CD14-positive monocyte (primary cell): Measurements from ENCODE around the gene PPP3R2. TPM values are rescaled to one million over a fixed set of nuclear protein-coding genes. Genes with fewer than 3 reads are reported as not detected.
"Not testable (repeated sequence)": the region's sequence is repeated elsewhere in the genome, so short reads cannot be mapped to it uniquely, and the experiment has no call there.

ENCODE experiments used
- DNase-seq, 3 donors: peaks; one replicate each; pipeline ENCODE4 v3.0.0-alpha.2; 2011 to 2022
- H2AFZ ChIP-seq: 2 replicates; pipeline ENCODE4 v1.6.0; 2012; ENCODE audit warnings: mild to moderate bottlenecking, low read depth, low read length, inconsistent platforms; ENCODE audit not compliant: insufficient read depth, poor library complexity, severe bottlenecking
- H3K27ac ChIP-seq, 2 donors: 1 replicate in 1 of 2; 2 replicates in 1 of 2; pipeline ENCODE4 v1.5.1; 2012 to 2013; ENCODE audit warnings: low read length in 2 of 2, control low read depth in 1 of 2, inconsistent platforms in 1 of 2, low read depth in 1 of 2, mild to moderate bottlenecking in 1 of 2
- H3K27me3 ChIP-seq, 2 donors: one replicate each; pipeline versions ENCODE4 v1.6.0 to v1.6.1; 2011 to 2013; ENCODE audit warnings: low read length in 2 of 2; ENCODE audit not compliant: control insufficient read depth in 2 of 2, insufficient read depth in 2 of 2
- H3K36me3 ChIP-seq, 2 donors: replicated peaks in 1 of 2; 1 replicate in 1 of 2; 2 replicates in 1 of 2; pipeline versions ENCODE4 v1.5.1 to v1.6.1; 2012 to 2013; ENCODE audit warnings: low read length in 2 of 2, control low read depth in 1 of 2, inconsistent platforms in 1 of 2, mild to moderate bottlenecking in 1 of 2; ENCODE audit not compliant: insufficient read depth in 2 of 2, control insufficient read depth in 1 of 2
- H3K4me1 ChIP-seq, 2 donors: 1 replicate in 1 of 2; 2 replicates in 1 of 2; pipeline versions ENCODE4 v1.5.1 to v1.6.1; 2012 to 2013; ENCODE audit warnings: low read length in 2 of 2, control low read depth in 1 of 2, inconsistent platforms in 1 of 2, mild to moderate bottlenecking in 1 of 2, moderate library complexity in 1 of 2; ENCODE audit not compliant: insufficient read depth in 2 of 2, control insufficient read depth in 1 of 2
- H3K4me2 ChIP-seq: replicated peaks from 2 replicates; pipeline ENCODE3; 2012; ENCODE audit warnings: low read length, moderate library complexity, mild to moderate bottlenecking; ENCODE audit not compliant: poor library complexity, severe bottlenecking; ENCODE audit errors: extremely low read depth
- H3K4me3 ChIP-seq, 3 experiments: fragments of 200-600 bp in 1 of 3; sonication (generic) in 1 of 3; replicated peaks in 1 of 3; 1 replicate in 2 of 3; 2 replicates in 1 of 3; pipeline ENCODE4 v1.5.1; 2011 to 2013; ENCODE audit warnings: low read length in 3 of 3, mild to moderate bottlenecking in 3 of 3, control low read depth in 2 of 3, low read depth in 2 of 3, inconsistent platforms in 1 of 3, moderate library complexity in 1 of 3
- H3K79me2 ChIP-seq: 2 replicates; pipeline ENCODE4 v1.6.0; 2012; ENCODE audit warnings: mild to moderate bottlenecking, control low read depth, inconsistent platforms, low read length, moderate library complexity; ENCODE audit not compliant: insufficient read depth
- H3K9ac ChIP-seq: 2 replicates; pipeline ENCODE4 v1.6.0; 2017; ENCODE audit warnings: low read length, mild to moderate bottlenecking; ENCODE audit not compliant: insufficient read depth, poor library complexity, severe bottlenecking
- H3K9me3 ChIP-seq, 2 donors: replicated peaks in 1 of 2; 1 replicate in 1 of 2; 2 replicates in 1 of 2; pipeline versions ENCODE4 v1.5.1 to v1.6.1; 2012 to 2013; ENCODE audit warnings: low read length in 2 of 2, control low read depth in 1 of 2; ENCODE audit not compliant: control insufficient read depth in 1 of 2, insufficient read depth in 1 of 2
- H4K20me1 ChIP-seq: 2 replicates; pipeline ENCODE4 v1.6.0; 2012; ENCODE audit warnings: mild to moderate bottlenecking, low read length, control low read depth, moderate library complexity; ENCODE audit not compliant: insufficient read depth
- H3K27ac Mint-ChIP-seq, 7 donors: one replicate each; pipeline ENCODE4 v1.8.0; 2020; ENCODE audit warnings: mild to moderate bottlenecking in 7 of 7, mixed read lengths in 7 of 7, moderate library complexity in 6 of 7, inconsistent platforms in 2 of 7
- H3K27me3 Mint-ChIP-seq, 3 donors: one replicate each; pipeline ENCODE4 v1.8.0; 2021 to 2022; ENCODE audit warnings: low read depth in 3 of 3, mild to moderate bottlenecking in 3 of 3, mixed read lengths in 3 of 3, moderate library complexity in 3 of 3, inconsistent platforms in 1 of 3
- H3K36me3 Mint-ChIP-seq, 2 donors: one replicate each; pipeline ENCODE4 v1.8.0; 2020; ENCODE audit warnings: mixed read lengths in 2 of 2, inconsistent platforms in 1 of 2, mild to moderate bottlenecking in 1 of 2
- H3K4me1 Mint-ChIP-seq: one replicate; pipeline ENCODE4 v1.8.0; 2020; ENCODE audit warnings: mild to moderate bottlenecking, mixed read lengths
- H3K4me3 Mint-ChIP-seq, 2 donors: one replicate each; pipeline ENCODE4 v1.8.0; 2020; ENCODE audit warnings: mild to moderate bottlenecking in 2 of 2, mixed read lengths in 2 of 2, moderate library complexity in 1 of 2
- H3K9me3 Mint-ChIP-seq, 7 donors: one replicate each; pipeline ENCODE4 v1.8.0; 2020 to 2022; ENCODE audit warnings: mixed read lengths in 7 of 7, mild to moderate bottlenecking in 6 of 7, moderate library complexity in 6 of 7, inconsistent platforms in 2 of 7
- CTCF ChIP-seq: fragments of 200-600 bp; IDR thresholded peaks from one replicate; pipeline ENCODE4 v1.8.0; 2022; ENCODE audit warnings: antibody characterized with exemption, mild to moderate bottlenecking
- WGBS: methylation state at CpG from one replicate; pipeline ENCODE4 v1.1.5; 2013; ENCODE audit warnings: missing lambda C conversion rate; ENCODE audit not compliant: insufficient coverage; 5-methylcytosine and 5-hydroxymethylcytosine counted together
- intact Hi-C, 2 donors: fragments of 100-400 bp; cut with micrococcal nuclease; formaldehyde crosslinking; loops; one replicate each; pipeline versions ENCODE4 v1.15.0 to v1.15.1; 2023
- polyA plus RNA-seq, 3 donors: library from polyadenylated mRNA; depleted of rRNA in 1 of 3; unstranded in 2 of 3; stranded (reverse) in 1 of 3; fragments of 300-500 nt in 2 of 3; fragments of >200 nt in 1 of 3; fragmentation: Illumina TruSeq in 2 of 3; gene quantifications; 1 replicate in 2 of 3; 2 replicates in 1 of 3; pipeline ENCODE4 v1.2.3, GENCODE V29; 2012 to 2021

PPP3R2 gene
- polyA plus RNA-seq, 3 donors = 0.11 TPM; not detected in 2

GRCh38 chr9:101561740-101562139 is 33.0 kb downstream of the PPP3R2 start:
- H3K4me2 ChIP-seq = no peak overlapping the region
- H3K27me3 ChIP-seq = no peaks in the 10 kb centered on the region
- TF ChIP-seq CTCF = no peak
- H4K20me1 ChIP-seq = no peaks in the 10 kb centered on the region
- H3K9ac ChIP-seq = no peak overlapping the region
- H3K36me3 ChIP-seq = peaks cover 79 to 100% of the 10 kb centered on the region in 2 donors
- H3K4me1 ChIP-seq = no peaks in the 10 kb centered on the region
- H3K27ac ChIP-seq = no peak overlapping the region
- Mint-ChIP-seq H3K27ac (no peak overlapping the region), H3K9me3 (peaks cover 0 to 10% (median 4%) of the 10 kb centered on the region in 7 donors), H3K27me3 (no peaks in the 10 kb centered on the region), H3K36me3 (peaks cover 82 to 89% of the 10 kb centered on the region in 2 donors), H3K4me1 (no peaks in the 10 kb centered on the region), H3K4me3 (no peak overlapping the region)
- H2AFZ ChIP-seq = no peak overlapping the region
- no peaks in the 10 kb centered on the region for H3K79me2 ChIP-seq
- no peak for DNase-seq
- no peak overlapping the region for H3K4me3 ChIP-seq
- intact Hi-C loops = no loop called here
- WGBS = 100% methylated on average over 1 of the region's 1 CpG
- H3K9me3 ChIP-seq = no peaks in the 10 kb centered on the region

GRCh38 chr9:101549472-101550098 is 45.2 kb downstream of the PPP3R2 start:
- H3K27me3 Mint-ChIP-seq, H3K27ac Mint-ChIP-seq, H3K79me2 ChIP-seq, H3K4me3 ChIP-seq, H3K27me3 ChIP-seq, H3K9me3 ChIP-seq, H3K9ac ChIP-seq, H4K20me1 ChIP-seq, DNase-seq, intact Hi-C loops, H3K4me1 ChIP-seq, H2AFZ ChIP-seq, H3K4me1 Mint-ChIP-seq, H3K4me2 ChIP-seq, H3K4me3 Mint-ChIP-seq, H3K27ac ChIP-seq: not testable (repeated sequence)
- H3K36me3 Mint-ChIP-seq = peaks cover 94 to 100% of the 10 kb centered on the region in 2 donors
- WGBS = 100% methylated on average over 11 of the region's 18 CpGs
- TF ChIP-seq CTCF = peak; percentile 17
- peaks cover 91 to 98% of the 10 kb centered on the region in 2 donors for H3K36me3 ChIP-seq
- peaks cover 0 to 11% (median 5%) of the 10 kb centered on the region in 7 donors for H3K9me3 Mint-ChIP-seq
